Tibial artery (tissue), 4 donors: ENCODE data around the gene MALRD1.

Source experiments
- DNase-seq, 2 donors: peaks; one replicate each; pipeline ENCODE4 v3.0.0-alpha.2; 2019
- H3K27ac ChIP-seq, 2 donors: fragments of 200-600 bp; sonication (generic) in 1 of 2; 1 replicate in 1 of 2; 2 replicates in 1 of 2; pipeline ENCODE4 v1.5.1; 2018 to 2019; ENCODE audit warnings: mild to moderate bottlenecking in 1 of 2
- H3K27me3 ChIP-seq, 2 donors: fragments of 200-600 bp; sonication (generic) in 1 of 2; one replicate each; pipeline versions ENCODE4 v1.5.1 to v1.6.0; 2016 to 2019
- H3K36me3 ChIP-seq, 3 donors: fragments of 200-600 bp; sonication (generic) in 2 of 3; one replicate each; pipeline ENCODE4 v1.5.1; 2016 to 2019; ENCODE audit warnings: mild to moderate bottlenecking in 2 of 3
- H3K4me1 ChIP-seq, 4 donors: fragments of 200-600 bp; sonication (generic) in 2 of 4; 1 replicate in 3 of 4; 2 replicates in 1 of 4; pipeline ENCODE4 v1.5.1; 2016 to 2019
- H3K4me3 ChIP-seq, 2 donors: fragments of 200-600 bp; sonication (generic) in 1 of 2; 1 replicate in 1 of 2; 2 replicates in 1 of 2; pipeline ENCODE4 v1.5.1; 2018 to 2019; ENCODE audit warnings: mild to moderate bottlenecking in 2 of 2
- H3K9me3 ChIP-seq, 3 donors: fragments of 200-600 bp; sonication (generic) in 1 of 3; one replicate each; pipeline ENCODE4 v1.5.1; 2016 to 2019
- intact Hi-C: fragments of 100-400 bp; cut with DNase I; formaldehyde crosslinking; loops from one replicate; pipeline ENCODE4 v1.15.0; 2023; ENCODE audit warnings: low total_unique reads
- TF ChIP-seq, protein P1 (sequence below), 2 experiments: fragments of 200-600 bp in 1 of 2; fragments of 450-650 bp in 1 of 2; IDR thresholded peaks; one replicate each; pipeline ENCODE4 v1.5.1; 2017 to 2019; ENCODE audit warnings: antibody characterized with exemption in 2 of 2, mild to moderate bottlenecking in 1 of 2, moderate library complexity in 1 of 2

Gene MALRD1

DNA sequence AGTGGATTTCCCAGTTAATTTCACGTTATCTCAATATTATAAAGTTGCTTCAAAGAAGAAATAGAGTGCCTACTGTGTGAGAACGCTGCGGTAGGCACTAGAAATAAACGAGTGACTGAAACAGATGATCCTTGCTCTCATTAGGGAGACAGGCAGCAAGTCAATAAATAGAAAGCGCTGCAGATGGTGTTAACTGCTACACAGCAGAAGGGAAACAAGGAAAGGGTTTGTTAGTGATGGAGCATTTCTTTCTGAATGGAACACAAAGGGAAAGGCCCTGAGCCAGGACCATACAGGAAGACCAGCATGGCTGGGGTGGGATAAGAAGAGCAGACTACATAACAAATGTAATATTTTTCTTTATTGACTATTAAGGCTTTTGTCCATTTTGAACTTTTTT is 235.2 kb downstream of the MALRD1 start:
- no peaks in the 10 kb centered on the region for H3K9me3 ChIP-seq
- H3K4me3 ChIP-seq = no peak overlapping the region
- DNase-seq = no peak
- intact Hi-C loops = no loop called here
- H3K27me3 ChIP-seq = no peaks in the 10 kb centered on the region
- H3K36me3 ChIP-seq = no peaks in the 10 kb centered on the region
- no peaks in the 10 kb centered on the region for H3K4me1 ChIP-seq
- no peak overlapping the region for H3K27ac ChIP-seq
- TF ChIP-seq, protein P1, sequence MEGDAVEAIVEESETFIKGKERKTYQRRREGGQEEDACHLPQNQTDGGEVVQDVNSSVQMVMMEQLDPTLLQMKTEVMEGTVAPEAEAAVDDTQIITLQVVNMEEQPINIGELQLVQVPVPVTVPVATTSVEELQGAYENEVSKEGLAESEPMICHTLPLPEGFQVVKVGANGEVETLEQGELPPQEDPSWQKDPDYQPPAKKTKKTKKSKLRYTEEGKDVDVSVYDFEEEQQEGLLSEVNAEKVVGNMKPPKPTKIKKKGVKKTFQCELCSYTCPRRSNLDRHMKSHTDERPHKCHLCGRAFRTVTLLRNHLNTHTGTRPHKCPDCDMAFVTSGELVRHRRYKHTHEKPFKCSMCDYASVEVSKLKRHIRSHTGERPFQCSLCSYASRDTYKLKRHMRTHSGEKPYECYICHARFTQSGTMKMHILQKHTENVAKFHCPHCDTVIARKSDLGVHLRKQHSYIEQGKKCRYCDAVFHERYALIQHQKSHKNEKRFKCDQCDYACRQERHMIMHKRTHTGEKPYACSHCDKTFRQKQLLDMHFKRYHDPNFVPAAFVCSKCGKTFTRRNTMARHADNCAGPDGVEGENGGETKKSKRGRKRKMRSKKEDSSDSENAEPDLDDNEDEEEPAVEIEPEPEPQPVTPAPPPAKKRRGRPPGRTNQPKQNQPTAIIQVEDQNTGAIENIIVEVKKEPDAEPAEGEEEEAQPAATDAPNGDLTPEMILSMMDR (IDR thresholded peaks at IDR 0.05) = no peak

DNA sequence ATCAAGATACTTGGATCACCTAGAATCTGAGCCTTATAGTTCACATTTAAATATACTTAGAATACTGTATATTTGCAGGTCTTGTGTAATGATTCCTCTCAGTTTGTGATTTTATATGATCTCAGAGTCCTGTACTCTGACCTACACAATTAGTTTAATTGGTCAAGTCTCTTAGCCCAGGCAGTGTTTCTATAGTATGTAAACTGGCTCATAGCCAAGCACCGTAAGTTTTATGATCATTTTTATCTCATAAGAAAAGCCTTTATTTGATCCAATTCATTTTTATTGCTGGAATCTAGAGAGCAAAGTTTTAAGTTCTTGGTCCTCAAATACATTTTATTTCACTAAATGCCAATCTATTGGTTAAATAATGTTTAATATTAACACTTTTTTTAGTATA is 242.2 kb downstream of the MALRD1 start:
- Histone ChIP-seq H3K4me3 (no peak overlapping the region), H3K36me3 (no peaks in the 10 kb centered on the region), H3K27ac (no peak overlapping the region), H3K4me1 (no peaks in the 10 kb centered on the region), H3K27me3 (no peaks in the 10 kb centered on the region), H3K9me3 (no peaks in the 10 kb centered on the region)
- intact Hi-C loops = no loop called here
- TF ChIP-seq, protein P1 (IDR thresholded peaks at IDR 0.05) = no peak
- DNase-seq = no peak

DNA sequence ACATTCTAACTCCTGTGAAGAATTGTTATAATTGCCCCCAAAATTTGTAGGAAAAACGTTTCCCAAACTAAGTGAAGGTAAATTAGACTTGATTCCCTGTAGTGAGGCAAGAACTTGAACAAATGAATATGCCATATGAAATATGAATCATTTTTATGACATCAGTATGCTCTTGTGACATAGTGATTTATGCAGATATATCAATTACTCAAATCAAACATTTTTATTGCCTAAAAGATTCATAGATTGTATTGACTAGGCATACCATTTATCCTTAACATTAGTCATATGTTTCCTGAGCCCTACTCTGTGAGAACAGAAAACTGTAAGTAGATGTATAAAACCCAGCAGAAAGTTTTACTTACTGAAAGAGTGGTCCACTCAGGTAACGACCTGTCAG is 245.6 kb downstream of the MALRD1 start:
- DNase-seq = no peak
- Histone ChIP-seq H3K9me3 (no peaks in the 10 kb centered on the region), H3K27ac (no peak overlapping the region), H3K27me3 (no peaks in the 10 kb centered on the region), H3K4me1 (no peaks in the 10 kb centered on the region), H3K4me3 (no peak overlapping the region), H3K36me3 (no peaks in the 10 kb centered on the region)
- intact Hi-C loops = no loop called here
- TF ChIP-seq, protein P1 (IDR thresholded peaks at IDR 0.05) = no peak

DNA sequence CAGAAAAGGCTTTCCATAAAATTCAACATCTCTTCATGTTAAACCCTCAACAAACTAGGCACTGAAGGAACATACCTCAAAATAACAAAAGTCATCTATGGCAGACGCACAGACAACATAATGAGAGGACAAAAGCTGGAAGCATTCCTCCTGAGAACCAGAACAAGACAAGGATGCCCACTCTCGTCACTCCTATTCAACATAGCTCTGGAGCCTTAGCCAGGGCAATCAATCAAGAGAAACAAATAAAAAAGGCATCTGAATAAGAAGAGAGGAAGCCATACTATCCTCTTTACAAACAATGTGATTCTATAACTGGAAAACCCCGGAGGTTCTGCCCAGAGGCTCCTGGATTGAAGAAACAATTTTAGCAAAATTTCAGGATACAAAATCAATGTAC is 251.0 kb downstream of the MALRD1 start:
- Histone ChIP-seq H3K9me3 (no peaks in the 10 kb centered on the region), H3K27me3 (no peaks in the 10 kb centered on the region), H3K4me1 (no peaks in the 10 kb centered on the region), H3K36me3 (no peaks in the 10 kb centered on the region), H3K27ac (no peak overlapping the region), H3K4me3 (no peak overlapping the region)
- intact Hi-C loops = no loop called here
- TF ChIP-seq, protein P1 (IDR thresholded peaks at IDR 0.05) = no peak
- DNase-seq = no peak

DNA sequence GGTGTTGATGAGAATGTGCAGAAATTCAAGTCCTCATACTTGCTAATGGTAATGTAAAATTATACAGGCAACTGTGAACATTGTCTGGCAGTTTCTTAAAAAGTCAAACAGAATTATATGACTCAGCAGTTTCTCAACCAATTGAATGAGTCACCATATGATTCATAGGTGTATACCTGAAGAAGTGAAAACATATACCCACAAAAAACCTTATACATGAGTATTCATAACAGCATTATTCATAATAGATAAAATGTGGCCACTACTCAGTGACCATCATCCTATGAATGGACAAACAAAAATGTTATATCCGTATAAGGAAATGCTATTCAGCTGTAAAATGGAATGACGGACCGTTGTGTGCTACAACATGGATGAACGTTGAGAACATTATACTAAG is 253.5 kb downstream of the MALRD1 start:
- intact Hi-C loops = no loop called here
- TF ChIP-seq, protein P1 (IDR thresholded peaks at IDR 0.05) = no peak
- DNase-seq = no peak
- Histone ChIP-seq H3K27ac (no peak overlapping the region), H3K9me3 (no peaks in the 10 kb centered on the region), H3K4me3 (no peak overlapping the region), H3K27me3 (no peaks in the 10 kb centered on the region), H3K4me1 (no peaks in the 10 kb centered on the region), H3K36me3 (no peaks in the 10 kb centered on the region)

DNA sequence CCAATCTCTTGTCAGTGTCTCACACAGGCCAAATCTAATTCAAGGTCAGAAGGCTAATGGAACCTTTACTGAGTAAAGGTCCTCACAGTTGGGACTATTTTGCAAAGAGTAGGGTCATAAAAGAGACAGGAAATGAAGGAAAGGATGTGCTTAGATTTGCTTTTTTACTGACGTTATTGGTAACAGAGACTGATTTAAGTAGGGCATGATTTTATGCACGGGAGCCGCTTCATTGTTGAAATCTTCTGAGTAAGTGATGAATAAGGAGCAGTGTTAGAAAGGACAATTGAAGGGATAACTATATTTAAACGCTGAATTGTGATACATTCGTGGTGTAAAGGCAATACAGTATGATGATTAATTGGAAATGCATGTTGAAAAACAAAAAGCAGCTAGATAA is 261.5 kb downstream of the MALRD1 start:
- Histone ChIP-seq H3K9me3 (no peaks in the 10 kb centered on the region), H3K27me3 (no peaks in the 10 kb centered on the region), H3K27ac (no peak overlapping the region), H3K4me1 (no peaks in the 10 kb centered on the region), H3K4me3 (no peak overlapping the region), H3K36me3 (no peaks in the 10 kb centered on the region)
- TF ChIP-seq, protein P1 (IDR thresholded peaks at IDR 0.05) = no peak
- intact Hi-C loops = no loop called here
- no peak for DNase-seq
